Stimulated activated CD4-positive, alpha-beta T cell treated with anti-CD3 and anti-CD28 coated beads, TNF-alpha, amount 100 ng/mL, for 24 hours (primary cell): ENCODE data around the gene DPM2.

Experiments used
- DNase-seq, 3 experiments: peaks; one replicate each; pipeline ENCODE4 v3.0.0-alpha.2; 2020; ENCODE audit warnings: low read depth in 3 of 3

DPM2 gene

DNA sequence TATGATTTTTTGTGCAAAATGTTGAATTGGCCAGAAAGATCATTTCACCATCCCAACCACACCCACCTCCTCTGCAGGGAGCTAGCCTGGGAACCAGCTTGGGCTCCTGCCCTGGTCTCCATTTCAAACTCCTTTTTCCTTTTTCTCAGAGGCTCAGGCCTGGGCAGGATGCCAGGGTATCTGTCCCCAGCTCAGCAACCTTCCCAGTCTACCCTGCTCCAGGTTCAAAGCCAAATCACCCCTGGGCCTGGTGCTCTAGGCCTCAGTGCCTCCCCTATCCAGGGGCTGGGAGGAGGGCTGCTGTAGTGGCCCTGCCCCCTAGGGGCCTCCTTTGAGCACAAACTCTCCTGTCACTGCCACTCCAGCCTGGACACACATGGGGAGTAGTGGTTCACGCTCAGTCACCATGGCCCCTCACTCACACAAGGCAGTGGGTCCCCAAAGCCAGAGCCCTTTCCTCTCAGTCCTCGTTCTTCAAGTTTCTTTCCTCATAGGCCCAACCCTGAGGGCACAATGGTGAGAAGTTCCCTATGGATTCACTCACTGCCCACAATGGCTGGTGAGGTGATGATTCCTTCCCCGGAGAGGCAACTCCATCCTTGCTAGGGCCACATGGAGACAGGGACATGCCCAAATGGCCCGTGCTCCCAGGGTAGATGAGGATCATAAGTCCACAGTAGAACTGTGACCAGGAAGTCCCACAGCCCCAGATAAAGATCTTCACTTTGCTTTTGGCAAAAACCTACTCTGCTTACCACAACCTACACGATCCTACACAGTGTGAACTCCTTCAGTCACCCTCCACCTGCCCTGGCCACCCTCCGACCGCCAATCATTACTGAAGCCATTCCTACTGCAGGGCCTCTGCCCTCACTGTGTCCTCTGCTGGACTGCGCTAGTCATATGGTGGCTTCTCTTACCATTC lies 19.2 kb downstream of the DPM2 start:
- no peak for DNase-seq

DNA sequence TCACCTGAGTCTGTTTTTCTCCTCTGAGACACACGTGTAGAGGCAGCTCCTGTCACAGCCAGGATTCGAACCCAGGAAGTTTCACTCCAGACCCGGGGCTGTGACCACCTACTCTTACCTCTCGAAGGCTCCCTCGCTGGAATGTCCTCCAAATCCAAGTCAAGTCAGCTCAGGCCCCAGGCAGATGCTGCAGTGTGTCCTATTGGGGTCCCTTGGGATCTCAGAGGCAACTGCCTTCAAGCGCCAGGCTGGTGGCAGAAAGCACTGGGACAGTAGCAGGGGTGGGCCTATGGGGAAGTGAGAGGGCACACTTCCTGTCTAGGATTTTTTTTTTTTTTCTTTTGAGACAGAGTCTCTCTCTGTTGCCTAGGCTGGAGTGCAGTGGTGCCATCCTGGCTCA lies 20.1 kb downstream of the DPM2 start:
- DNase-seq: no peak

GRCh38 chr9:127916720-127917581 lies 20.7 kb downstream of the DPM2 start, which contains the start of gene ST6GALNAC4:
ST6GALNAC4 (minus strand) TSS chr9:127917041; CDS start chr9:127916419, 622 bp downstream.
- DNase-seq: peak; percentile 92 to 98 (median 92)

- no peak for DNase-seq
These were observed 21.6 kb downstream of the DPM2 start for GRCh38 chr9:127915801-127916719.

DNA sequence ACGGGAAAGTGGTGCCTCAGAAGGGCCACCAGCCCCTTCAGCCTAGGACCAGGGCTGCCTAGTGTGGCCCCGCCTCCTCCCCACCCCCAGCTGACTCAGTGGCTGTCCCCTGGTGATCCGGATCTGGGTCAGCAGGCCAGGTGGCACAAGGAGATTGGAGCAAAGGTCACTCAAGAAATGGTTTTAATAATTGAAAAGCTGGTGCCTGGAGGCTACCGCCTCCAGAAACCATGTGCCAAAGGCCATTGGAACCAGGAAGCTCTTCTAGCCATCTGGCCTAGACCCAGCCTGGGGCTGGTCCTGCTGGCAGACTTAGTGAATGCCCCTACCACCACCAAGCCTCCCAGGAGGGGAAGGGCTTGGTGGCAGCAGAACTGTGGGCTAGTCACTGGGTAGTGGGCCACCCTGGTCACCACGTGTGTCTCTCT lies 22.3 kb downstream of the DPM2 start:
- no peak for DNase-seq

DNA sequence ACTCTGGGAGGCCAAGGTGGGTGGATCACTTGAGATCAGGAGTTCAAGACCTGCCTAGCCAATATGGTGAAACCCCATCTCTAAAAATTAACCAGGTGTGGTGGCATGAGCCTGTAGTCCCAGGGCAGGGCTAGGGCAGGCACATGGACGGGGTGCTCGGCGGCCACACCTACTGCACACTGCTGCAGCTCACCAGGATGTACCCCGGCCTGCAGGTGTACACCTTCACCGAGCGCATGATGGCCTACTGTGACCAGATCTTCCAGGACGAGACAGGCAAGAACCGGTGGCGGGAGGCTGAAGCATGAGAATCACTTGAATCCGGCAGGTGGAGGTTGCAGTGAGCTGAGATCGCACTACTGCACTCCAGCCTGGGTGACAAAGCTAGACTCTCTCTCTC lies 24.0 kb downstream of the DPM2 start:
- DNase-seq: no peak

- DNase-seq: no peak
These were observed 24.8 kb downstream of the DPM2 start for GRCh38 chr9:127912882-127913281.

- DNase-seq: no peak
These were observed 25.4 kb downstream of the DPM2 start for GRCh38 chr9:127912296-127912695.

DNA sequence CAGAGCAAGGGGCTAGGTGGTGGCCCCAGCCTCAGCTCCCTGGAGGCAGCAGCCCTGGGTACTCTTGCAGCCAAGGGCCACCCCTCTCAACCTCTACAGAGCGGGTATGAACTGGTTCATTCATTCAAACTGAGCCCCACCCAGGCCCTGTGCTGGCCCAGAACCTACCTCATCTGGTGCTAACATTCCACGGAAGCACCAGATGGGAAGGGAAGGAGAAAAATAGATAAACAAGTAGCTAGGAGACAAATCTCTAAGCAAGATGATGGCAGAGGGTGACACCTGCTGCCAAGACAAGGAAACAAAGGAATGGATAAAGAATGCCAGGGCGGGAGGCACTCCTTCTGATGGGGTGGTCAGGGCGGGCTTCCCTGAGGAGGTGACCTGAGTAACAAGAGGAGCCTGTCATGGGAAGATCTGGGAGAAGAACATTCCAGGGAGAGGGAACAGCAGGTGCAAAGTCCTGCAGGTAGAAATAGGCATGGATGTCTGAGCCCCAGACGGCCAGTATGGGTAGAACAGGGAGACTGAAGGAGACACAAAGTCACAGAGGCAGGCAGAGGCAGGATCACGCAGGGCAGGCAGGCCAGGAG lies 26.9 kb downstream of the DPM2 start:
- no peak for DNase-seq

DNA sequence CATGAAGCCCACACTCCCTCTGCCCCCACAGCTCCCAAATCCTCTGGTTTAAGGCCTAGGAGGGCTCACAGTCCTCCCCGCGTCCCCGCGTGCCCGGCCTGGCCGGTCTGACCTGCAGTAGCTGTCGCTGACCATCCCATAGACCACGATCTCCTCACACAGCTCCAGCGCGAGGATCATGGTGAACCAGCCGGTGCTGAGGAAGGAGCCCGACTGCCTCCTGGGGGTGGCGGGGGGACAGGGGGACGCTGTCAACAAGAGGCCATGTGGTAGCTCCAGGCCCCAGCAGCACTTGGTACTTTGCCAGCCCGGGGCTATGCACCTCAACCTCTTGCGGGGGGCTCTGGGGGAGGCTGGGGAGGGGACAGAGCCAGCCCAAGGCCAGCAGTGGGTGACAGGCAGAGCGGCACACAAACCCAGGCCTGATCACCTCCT lies 27.8 kb downstream of the DPM2 start:
- no peak for DNase-seq

- DNase-seq: no peak
These were observed 29.1 kb downstream of the DPM2 start for GRCh38 chr9:127908660-127908926.

DNA sequence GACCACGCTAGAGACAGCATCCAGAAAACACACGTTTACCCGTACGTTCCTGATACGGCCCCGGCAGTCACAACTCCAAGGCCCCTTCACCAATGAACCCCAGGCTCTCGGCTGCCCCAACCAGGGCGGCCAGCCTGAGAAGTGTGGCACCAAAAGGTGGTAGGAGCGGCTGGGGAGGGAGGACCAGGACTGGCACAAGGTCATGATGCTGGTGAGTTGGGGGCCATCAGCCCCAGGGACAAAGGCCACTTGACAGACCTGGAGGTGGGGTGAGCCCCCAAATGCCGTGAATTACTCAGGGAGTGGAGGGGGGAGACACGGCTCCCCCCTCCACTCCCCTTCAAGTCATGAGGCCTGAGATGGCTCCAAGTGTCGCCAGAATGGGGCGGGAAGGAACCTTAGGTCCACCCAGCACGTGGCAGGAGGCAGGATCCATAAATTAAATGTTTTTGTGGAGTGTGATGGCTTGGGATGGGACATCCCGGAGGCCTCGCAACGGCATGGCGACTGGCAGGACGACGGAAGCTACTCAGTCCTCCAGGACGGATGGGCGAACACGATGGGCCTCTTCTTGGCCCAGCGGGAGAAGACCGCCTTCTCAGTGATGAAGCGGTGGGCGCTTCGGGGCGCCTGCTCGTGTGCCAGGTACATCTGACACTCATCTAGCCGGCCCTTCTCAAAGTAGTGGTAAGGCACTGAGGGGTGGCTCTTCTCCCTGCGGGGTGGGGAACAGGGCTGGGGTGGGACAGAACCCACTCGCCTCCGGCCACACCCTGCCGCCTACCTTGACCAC lies 29.6 kb downstream of the DPM2 start:
- no peak for DNase-seq

- DNase-seq: peak in 2 of 3 experiments; percentile 45 to 52
These were observed 31.9 kb downstream of the DPM2 start for GRCh38 chr9:127905788-127906191.

DNA sequence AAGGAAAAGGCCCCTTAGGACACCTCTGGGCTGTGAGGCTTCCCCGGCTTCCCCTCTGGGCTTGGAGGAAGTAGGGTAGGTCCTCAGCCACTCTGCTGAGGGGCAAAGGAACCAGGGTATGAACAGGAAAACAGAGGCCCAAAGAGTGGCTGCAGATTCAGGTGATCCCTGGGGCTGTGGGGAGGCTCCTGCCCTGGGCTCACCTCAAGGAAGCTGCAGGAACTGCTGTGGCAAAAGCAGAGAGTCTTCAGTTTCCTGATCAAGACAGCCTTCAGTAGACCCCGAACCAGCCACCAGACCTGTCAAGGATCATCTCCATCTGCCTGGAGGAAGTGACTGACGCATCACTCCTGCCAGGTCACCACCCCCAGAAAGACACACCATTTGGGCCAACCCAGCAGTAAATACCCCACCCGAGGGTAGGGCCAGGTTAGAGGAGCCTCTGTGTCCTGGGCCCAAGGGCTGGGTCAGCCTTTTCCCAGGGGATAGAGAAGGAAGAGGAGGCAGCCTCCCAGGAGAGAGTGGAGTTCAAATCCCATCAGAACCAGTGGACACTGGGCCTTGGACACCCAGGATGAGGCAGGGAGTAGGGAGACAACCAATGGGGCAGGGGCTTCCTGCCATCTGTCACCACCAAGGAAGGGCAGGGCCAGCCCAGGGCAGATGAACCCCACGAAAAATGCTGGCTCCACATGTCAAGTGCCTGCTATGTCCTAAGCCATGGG lies 32.5 kb downstream of the DPM2 start:
- DNase-seq: no peak

GRCh38 chr9:127904561-127905003 lies 33.1 kb downstream of the DPM2 start:
- no peak for DNase-seq

- DNase-seq: peak in 2 of 3 experiments; percentile 59 to 88
These were observed 33.8 kb downstream of the DPM2 start for GRCh38 chr9:127903557-127904475.

DNA sequence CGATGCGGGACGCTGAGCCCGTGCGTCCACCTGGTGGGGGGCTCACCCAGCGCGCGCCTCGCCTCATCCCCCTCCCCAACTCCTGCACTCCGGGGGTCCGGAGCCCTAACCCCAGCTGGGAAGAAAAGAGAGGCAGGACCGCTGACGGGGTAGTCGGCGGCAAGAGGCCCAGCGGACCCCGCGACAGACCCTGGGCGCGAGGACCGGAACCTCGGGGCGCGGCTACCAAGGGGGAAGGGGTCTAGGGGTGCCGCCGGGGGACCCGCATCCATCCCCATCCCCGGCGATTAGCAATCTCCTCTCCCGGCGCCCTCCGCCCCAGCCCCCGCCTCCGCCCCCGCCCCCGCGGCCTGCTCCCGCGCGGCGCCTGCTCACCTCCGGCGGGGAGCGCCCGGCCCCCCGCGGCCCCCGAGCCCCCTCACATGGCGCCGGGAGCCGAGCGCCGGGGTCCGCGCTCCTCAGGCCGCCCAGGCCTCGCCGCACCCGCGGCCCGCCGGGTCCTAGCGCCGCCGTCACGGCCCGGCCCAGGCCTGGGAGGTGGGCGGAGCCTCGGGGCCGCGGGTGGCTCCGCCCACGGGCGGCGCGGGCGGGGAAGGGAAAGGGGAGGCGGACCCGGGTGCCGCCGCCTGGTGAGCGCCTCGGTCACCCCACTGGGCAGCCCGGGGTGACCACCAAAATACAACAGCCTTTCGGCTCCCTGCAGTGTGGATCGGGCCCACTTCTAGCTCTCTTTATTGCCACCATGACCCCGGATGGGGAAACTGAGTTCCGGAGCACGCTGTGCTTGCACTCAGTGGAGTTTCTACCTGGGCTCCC lies 38.3 kb downstream of the DPM2 start, which contains the start of gene ST6GALNAC6:
Gene ST6GALNAC6, minus strand, starts transcription at position 476 of the 816 bp plus-strand sequence. CDS start 1,622 bp downstream, outside the sequence.
- peak; percentile 32 to 73 (median 56) for DNase-seq
